ENCODE results near the gene NCL. TPM values are rescaled to one million over a fixed set of nuclear protein-coding genes. Genes with fewer than 3 reads are reported as not detected.
A peak's percentile ranks its signal among the peaks of the same experiment; 100 is the strongest.

Gene NCL
- total RNA-seq, 1 donor from 2014 or later = 295 TPM

DNA sequence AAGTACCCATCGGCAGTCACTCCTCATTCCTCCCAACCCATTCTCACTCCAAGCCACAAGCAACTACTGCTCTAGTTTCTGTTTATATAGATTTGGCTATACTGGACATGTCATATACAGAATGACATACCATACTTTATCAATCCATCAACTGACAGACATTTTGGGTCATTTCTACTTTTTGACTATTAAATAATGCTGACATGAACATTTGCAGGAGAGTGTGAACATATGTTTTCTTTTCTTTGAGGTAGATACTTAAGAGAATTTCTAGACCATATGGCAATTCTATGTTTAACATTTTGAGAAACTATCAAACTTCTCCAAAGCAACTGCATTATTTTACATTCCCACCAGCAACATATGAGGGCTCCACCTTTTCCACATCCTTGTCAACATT lies 33.4 kb upstream of the NCL start:
- no peaks in the 10 kb centered on the region for H3K27me3 ChIP-seq (ENCODE audit: low read depth)
- H3K27ac ChIP-seq = no peak overlapping the region
- H3K4me3 ChIP-seq = no peak overlapping the region
- H3K36me3 ChIP-seq = no peaks in the 10 kb centered on the region
- intact Hi-C loops (cut with DNase I) = no loop called here
- ATAC-seq (no peak), DNase-seq (no peak)
- H3K4me1 ChIP-seq = no peaks in the 10 kb centered on the region
- no peaks in the 10 kb centered on the region for H3K9me3 ChIP-seq
- TF ChIP-seq, protein P1, sequence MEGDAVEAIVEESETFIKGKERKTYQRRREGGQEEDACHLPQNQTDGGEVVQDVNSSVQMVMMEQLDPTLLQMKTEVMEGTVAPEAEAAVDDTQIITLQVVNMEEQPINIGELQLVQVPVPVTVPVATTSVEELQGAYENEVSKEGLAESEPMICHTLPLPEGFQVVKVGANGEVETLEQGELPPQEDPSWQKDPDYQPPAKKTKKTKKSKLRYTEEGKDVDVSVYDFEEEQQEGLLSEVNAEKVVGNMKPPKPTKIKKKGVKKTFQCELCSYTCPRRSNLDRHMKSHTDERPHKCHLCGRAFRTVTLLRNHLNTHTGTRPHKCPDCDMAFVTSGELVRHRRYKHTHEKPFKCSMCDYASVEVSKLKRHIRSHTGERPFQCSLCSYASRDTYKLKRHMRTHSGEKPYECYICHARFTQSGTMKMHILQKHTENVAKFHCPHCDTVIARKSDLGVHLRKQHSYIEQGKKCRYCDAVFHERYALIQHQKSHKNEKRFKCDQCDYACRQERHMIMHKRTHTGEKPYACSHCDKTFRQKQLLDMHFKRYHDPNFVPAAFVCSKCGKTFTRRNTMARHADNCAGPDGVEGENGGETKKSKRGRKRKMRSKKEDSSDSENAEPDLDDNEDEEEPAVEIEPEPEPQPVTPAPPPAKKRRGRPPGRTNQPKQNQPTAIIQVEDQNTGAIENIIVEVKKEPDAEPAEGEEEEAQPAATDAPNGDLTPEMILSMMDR (IDR thresholded peaks at IDR 0.05) = no peak

DNA sequence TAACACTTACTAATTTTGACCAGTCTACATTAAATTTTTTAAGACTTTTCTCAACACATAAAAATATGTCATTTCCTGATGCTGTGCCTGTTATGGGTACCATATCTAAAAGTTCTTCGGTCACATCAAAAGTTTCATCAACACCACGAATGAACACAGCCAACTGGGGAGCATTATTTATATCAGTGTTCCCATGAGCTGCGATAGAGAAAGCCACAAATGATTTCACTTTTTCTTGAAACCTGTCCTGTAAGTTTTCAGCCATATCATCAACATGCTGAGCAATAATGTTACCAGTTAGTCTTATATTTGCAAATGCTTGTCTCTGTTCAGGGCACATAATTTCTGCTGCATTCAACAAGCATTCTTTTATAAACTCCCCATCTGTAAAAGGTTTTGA lies 30.4 kb upstream of the NCL start:
- ATAC-seq = no peak
- intact Hi-C loops (cut with DNase I) = no loop called here
- TF ChIP-seq, protein P1 (IDR thresholded peaks at IDR 0.05) = no peak
- H3K4me1 ChIP-seq = no peaks in the 10 kb centered on the region
- no peak for DNase-seq
- no peak overlapping the region for H3K4me3 ChIP-seq
- H3K27me3 ChIP-seq (ENCODE audit: low read depth) = no peaks in the 10 kb centered on the region
- H3K27ac ChIP-seq = no peak overlapping the region
- H3K36me3 ChIP-seq = no peaks in the 10 kb centered on the region
- H3K9me3 ChIP-seq = no peaks in the 10 kb centered on the region

DNA sequence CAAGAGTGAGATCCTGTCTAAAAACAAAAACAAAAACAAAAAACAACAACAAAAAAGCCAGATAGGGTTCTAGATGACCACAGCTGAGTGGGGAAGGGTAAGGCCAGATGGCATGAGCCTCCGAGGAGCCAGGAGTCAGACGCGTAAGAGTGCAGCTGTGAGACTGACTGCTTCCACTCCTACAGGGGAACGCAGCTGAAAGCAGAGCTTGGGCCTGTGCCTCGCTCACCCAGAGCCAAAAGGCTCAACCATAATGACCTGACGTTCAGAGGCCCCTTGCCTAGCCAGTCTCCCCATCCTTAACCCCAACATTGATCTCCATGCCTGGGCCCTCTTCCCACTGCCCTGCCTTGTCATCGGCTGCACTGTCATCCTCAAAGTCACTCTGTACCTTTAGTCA lies 26.5 kb upstream of the NCL start:
- no peaks in the 10 kb centered on the region for H3K4me1 ChIP-seq
- no peak for DNase-seq
- H3K27ac ChIP-seq = no peak overlapping the region
- no peak overlapping the region for H3K4me3 ChIP-seq
- H3K27me3 ChIP-seq (ENCODE audit: low read depth) = no peaks in the 10 kb centered on the region
- H3K36me3 ChIP-seq = no peaks in the 10 kb centered on the region
- TF ChIP-seq, protein P1 (IDR thresholded peaks at IDR 0.05) = no peak
- H3K9me3 ChIP-seq = no peaks in the 10 kb centered on the region
- ATAC-seq = peak in 1 of 2 donors; percentile 29
- intact Hi-C loops (cut with DNase I) = no loop called here

DNA sequence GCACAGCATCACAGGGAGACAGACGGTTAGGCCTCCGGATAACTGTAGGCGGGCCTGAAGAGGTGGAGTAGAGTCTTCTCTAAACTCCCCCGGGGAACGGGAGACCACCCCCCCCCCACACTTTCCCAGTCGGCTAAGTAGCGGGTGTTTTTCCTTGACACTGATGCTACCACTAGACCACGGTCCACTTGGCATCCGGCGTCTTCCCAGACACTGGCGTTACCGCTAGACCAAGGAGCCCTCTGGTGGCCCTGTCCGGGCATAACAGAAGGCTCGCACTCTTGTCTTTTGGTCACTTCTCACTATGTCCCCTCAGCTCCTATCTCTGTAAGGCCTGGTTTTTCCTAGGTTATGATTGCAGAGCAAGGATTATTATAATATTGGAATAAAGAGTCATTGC lies 25.7 kb upstream of the NCL start:
- intact Hi-C loops (cut with DNase I) = no loop called here
- Histone ChIP-seq H3K4me1 (no peaks in the 10 kb centered on the region), H3K4me3 (no peak overlapping the region), H3K27ac (no peak overlapping the region), H3K27me3 (ENCODE audit: low read depth) (no peaks in the 10 kb centered on the region), H3K9me3 (no peaks in the 10 kb centered on the region), H3K36me3 (no peaks in the 10 kb centered on the region)
- TF ChIP-seq, protein P1 (IDR thresholded peaks at IDR 0.05) = peak; percentile 30
- ATAC-seq (no peak), DNase-seq (no peak)

DNA sequence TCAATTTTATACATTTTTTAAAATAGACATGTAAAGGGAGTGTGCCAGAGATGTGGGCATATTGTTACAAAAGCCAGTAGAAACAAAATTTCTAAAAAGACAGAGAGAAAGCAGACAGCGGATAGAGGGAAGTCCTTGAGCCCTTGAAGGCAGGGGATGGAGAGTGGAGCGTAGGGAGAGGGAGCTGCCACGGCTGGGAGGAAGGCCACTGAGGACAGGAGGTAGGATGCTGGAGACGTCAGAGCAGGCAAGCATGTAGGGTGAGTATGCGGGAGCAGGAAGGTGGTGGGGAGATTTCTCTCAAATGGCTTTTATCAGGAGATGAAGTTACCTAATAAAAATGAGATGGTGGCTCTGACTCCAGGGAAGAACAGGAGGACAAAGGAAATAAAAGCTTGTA lies 24.0 kb upstream of the NCL start:
- no peak overlapping the region for H3K4me3 ChIP-seq
- ATAC-seq (no peak), DNase-seq (no peak)
- intact Hi-C loops (cut with DNase I) = no loop called here
- no peak overlapping the region for H3K27ac ChIP-seq
- H3K4me1 ChIP-seq = peaks cover under 1% of the 10 kb centered on the region
- no peaks in the 10 kb centered on the region for H3K9me3 ChIP-seq
- H3K36me3 ChIP-seq = no peaks in the 10 kb centered on the region
- TF ChIP-seq, protein P1 (IDR thresholded peaks at IDR 0.05) = no peak
- no peaks in the 10 kb centered on the region for H3K27me3 ChIP-seq (ENCODE audit: low read depth)

All from lower lobe of right lung (tissue), 2 donors.